Skeletal muscle satellite cell (primary cell): ENCODE results near the gene PDSS2.
"Not testable (repeated sequence)": the region's sequence is repeated elsewhere in the genome, so short reads cannot be mapped to it uniquely, and the experiment has no call there.

Experiments used
- H3K27me3 ChIP-seq: 2 replicates; pipeline ENCODE4 v1.7.0; 2013; ENCODE audit warnings: low read length; ENCODE audit not compliant: control insufficient read depth, insufficient read depth
- H3K36me3 ChIP-seq: 2 replicates; pipeline ENCODE4 v1.7.0; 2013; ENCODE audit warnings: mild to moderate bottlenecking, control low read depth, low read length; ENCODE audit not compliant: insufficient read depth
- H3K4me1 ChIP-seq: 2 replicates; pipeline ENCODE4 v1.7.0; 2013; ENCODE audit warnings: low read length; ENCODE audit not compliant: control insufficient read depth, insufficient read depth
- H3K4me2 ChIP-seq: 2 replicates; pipeline ENCODE4 v1.7.0; 2013; ENCODE audit warnings: mild to moderate bottlenecking, low read length
- H3K4me3 ChIP-seq: 2 replicates; pipeline ENCODE4 v1.7.0; 2013; ENCODE audit warnings: low read length
- H3K9ac ChIP-seq: 2 replicates; pipeline ENCODE4 v1.7.0; 2013; ENCODE audit warnings: mild to moderate bottlenecking, low read depth, low read length, moderate library complexity
- H3K9me3 ChIP-seq: replicated peaks from 2 replicates; pipeline ENCODE4 v1.7.0; 2013; ENCODE audit warnings: mild to moderate bottlenecking, control low read depth, low read length

Gene PDSS2

DNA sequence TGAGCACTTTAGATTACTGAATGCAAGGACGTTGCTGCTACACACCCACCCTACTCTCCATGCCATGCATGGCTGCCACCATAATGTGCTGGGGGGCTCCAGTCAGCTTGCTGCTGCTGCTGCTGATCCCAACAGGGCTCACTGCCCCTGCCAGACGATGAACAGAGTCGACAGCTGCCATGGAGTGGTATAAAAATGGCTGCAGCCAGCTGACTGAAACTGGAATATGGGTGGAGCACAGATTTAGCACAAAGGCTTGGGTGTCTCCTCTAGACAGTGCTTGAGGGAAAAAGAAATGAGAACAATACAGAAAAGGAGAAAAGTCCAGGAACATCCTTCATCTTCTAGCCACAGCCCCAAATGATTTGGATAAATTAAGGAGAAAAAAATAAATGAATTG lies 150.7 kb downstream of the PDSS2 start:
- Histone ChIP-seq H3K4me2 (no peak overlapping the region), H3K27me3 (no peaks in the 10 kb centered on the region), H3K36me3 (no peaks in the 10 kb centered on the region), H3K4me1 (no peaks in the 10 kb centered on the region), H3K9ac (no peak overlapping the region), H3K4me3 (no peak overlapping the region), H3K9me3 (no peaks in the 10 kb centered on the region)

DNA sequence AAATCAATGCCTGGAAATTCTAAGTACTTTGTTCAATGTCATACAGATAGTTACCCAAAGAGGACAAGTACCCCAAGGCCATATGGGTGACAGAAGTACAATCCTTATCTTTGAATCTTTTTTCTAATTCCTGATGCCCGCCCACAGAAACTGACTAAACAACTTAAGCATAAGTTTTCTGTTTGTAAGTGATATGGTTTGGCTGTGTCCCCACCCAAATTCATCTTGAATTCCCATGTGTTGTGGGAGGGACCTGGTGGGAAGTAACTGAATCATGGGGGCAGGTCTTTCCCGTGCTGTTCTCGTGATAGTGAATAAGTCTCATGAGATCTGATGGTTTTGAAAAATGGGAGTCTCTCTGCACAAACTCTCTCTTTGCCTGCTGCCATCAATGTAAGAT lies 153.4 kb downstream of the PDSS2 start:
- H3K4me3 ChIP-seq, H3K27me3 ChIP-seq, H3K4me2 ChIP-seq, H3K9ac ChIP-seq, H3K9me3 ChIP-seq, H3K36me3 ChIP-seq, H3K4me1 ChIP-seq: not testable (repeated sequence)

- no peak overlapping the region for H3K9ac ChIP-seq
- H3K9me3 ChIP-seq: no peaks in the 10 kb centered on the region
Observed at GRCh38 chr6:107305391-107305790, 154.0 kb downstream of the PDSS2 start.

GRCh38 chr6:107304421-107305025 lies 154.8 kb downstream of the PDSS2 start:
- no peaks in the 10 kb centered on the region for H3K27me3 ChIP-seq
- no peaks in the 10 kb centered on the region for H3K36me3 ChIP-seq
- H3K4me2 ChIP-seq: no peak overlapping the region
- H3K4me3 ChIP-seq: no peak overlapping the region
- no peaks in the 10 kb centered on the region for H3K4me1 ChIP-seq
- H3K9me3 ChIP-seq: no peaks in the 10 kb centered on the region
- H3K9ac ChIP-seq: no peak overlapping the region

More at GRCh38 chr6:107305391-107305790, 154.0 kb downstream of the PDSS2 start:
- Histone ChIP-seq H3K4me2 (no peak overlapping the region), H3K36me3 (no peaks in the 10 kb centered on the region), H3K4me3 (no peak overlapping the region), H3K27me3 (no peaks in the 10 kb centered on the region), H3K4me1 (no peaks in the 10 kb centered on the region)

DNA sequence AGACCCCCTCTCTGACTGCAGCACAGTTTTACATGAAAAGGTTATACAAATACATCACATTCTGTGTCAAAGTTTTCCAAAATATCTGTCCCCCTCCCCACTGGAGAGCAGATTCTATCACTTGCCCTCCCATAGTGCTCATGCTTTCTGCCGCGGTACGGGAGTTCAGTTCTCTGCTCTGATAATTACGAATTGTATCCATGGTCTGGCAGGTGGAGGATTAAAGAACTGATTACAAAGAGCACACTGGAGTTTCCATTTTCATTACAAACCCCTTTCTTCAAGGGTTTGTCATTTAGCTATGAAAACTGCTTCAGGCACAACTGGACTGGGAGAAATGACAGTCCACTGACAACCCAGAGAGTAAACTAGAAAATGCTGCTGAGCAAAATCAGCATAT lies 166.0 kb downstream of the PDSS2 start:
- H3K9ac ChIP-seq: no peak overlapping the region
- H3K4me3 ChIP-seq: no peak overlapping the region
- peaks cover 3% of the 10 kb centered on the region for H3K4me1 ChIP-seq
- H3K27me3 ChIP-seq: no peaks in the 10 kb centered on the region
- H3K4me2 ChIP-seq: no peak overlapping the region
- H3K36me3 ChIP-seq: no peaks in the 10 kb centered on the region
- no peaks in the 10 kb centered on the region for H3K9me3 ChIP-seq

- Histone ChIP-seq H3K36me3 (no peaks in the 10 kb centered on the region), H3K4me2 (no peak overlapping the region), H3K9me3 (no peaks in the 10 kb centered on the region), H3K4me3 (no peak overlapping the region), H3K4me1 (peaks cover 3% of the 10 kb centered on the region), H3K27me3 (no peaks in the 10 kb centered on the region), H3K9ac (no peak overlapping the region)
Observed at GRCh38 chr6:107292715-107293271, 166.6 kb downstream of the PDSS2 start.

DNA sequence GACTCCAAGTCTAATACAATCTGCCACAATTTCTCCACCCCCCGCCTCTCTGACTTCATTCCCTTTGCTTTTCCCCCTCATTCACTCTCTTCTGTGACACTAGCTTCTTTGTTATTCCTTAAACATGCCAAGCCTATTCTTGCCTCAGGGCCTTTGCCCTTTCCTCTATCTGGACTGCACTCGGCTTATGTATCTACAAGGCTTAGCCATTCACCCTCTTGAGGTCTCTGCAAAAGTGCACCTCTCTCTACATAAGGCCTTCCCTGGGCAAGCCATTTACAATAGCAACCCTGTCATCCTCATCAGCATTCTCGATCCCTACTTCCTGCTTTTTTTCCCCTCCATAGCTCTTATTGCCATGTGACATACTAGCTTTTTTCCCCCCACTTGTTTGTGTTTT lies 168.9 kb downstream of the PDSS2 start:
- no peaks in the 10 kb centered on the region for H3K36me3 ChIP-seq
- no peaks in the 10 kb centered on the region for H3K27me3 ChIP-seq
- H3K4me3 ChIP-seq: no peak overlapping the region
- H3K4me1 ChIP-seq: no peaks in the 10 kb centered on the region
- H3K9me3 ChIP-seq: no peaks in the 10 kb centered on the region
- no peak overlapping the region for H3K4me2 ChIP-seq
- H3K9ac ChIP-seq: no peak overlapping the region

DNA sequence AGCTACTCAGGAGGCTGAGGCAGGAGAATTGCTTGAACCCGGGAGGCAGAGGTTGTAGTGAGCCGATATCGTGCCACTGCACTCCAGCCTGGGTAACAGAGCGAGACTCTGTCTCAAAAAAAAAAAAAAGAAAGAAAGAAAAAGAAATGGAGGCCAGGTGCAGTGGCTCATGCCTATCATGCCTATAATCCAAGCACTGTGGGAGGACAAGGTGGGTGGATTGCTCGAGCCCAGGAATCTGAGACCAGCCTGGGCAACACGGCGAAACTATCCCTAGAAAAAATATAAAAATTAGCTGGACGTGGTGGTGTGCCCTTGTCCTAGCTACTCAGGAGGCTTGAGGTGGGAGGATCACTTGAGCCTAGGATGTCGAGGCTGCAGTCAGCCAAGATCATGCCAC lies 170.1 kb downstream of the PDSS2 start:
- not testable (repeated sequence) for H3K36me3 ChIP-seq, H3K9me3 ChIP-seq, H3K4me2 ChIP-seq, H3K4me1 ChIP-seq, H3K9ac ChIP-seq, H3K27me3 ChIP-seq, H3K4me3 ChIP-seq

DNA sequence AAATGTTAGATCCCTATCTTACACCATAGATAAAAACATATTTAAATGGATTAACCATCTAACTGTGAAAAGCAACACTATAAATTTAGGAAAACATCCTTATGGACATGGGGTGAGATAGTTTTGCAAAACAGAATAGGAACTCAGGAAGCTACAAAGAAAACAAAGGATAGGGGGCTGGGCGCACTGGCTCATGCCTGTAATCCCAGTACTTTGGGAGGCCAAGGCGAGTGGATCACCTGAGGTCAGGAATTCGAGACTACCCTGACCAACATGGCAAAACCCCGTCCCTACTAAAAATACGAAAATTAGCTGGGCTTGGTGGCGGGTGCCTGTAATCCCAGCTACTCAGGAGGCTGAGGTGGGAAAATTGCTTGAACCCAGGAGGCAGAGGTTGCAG lies 173.7 kb downstream of the PDSS2 start:
- not testable (repeated sequence) for H3K9me3 ChIP-seq, H3K4me2 ChIP-seq, H3K9ac ChIP-seq, H3K27me3 ChIP-seq, H3K4me1 ChIP-seq, H3K4me3 ChIP-seq, H3K36me3 ChIP-seq

DNA sequence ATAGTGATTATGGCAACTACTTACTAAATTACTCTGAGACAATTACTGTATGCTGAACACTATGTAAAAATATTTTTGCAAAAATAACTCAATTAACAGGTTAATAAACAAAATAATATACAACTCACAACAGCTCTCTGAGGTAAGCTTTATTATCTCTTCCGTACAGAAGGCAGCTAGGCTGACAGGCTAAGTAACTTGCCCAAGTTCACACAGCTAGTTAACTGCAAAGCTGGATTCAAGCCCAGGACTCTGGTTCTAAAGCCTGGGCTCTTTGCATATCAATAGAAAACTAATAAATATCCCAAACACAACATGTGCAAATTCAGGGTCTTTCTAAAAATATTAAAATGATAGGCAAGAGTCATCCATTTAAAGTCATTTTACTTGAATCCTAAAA lies 174.6 kb downstream of the PDSS2 start:
- Histone ChIP-seq H3K4me1 (no peaks in the 10 kb centered on the region), H3K27me3 (no peaks in the 10 kb centered on the region), H3K9ac (no peak overlapping the region), H3K4me3 (no peak overlapping the region), H3K36me3 (no peaks in the 10 kb centered on the region), H3K4me2 (no peak overlapping the region), H3K9me3 (no peaks in the 10 kb centered on the region)

DNA sequence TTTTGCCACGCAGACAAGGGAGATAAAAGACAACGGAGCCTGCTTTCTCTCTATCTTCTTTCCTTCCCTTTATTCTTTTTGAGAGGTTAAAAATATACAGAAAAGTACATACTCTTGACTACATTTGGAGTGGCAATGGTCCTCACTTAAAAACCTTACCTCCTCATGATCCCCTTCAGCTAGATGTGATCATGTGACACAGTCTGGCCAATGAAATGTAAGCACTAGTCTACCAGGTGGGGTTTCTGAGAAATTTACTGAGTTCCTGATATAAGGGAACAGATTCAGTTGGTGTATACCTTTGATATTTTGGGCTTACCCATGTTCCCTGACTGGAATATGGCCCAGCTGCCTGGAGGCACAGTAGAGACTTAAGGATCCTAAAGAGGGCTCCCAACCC lies 178.6 kb downstream of the PDSS2 start:
- Histone ChIP-seq H3K27me3 (no peaks in the 10 kb centered on the region), H3K9me3 (no peaks in the 10 kb centered on the region), H3K4me2 (no peak overlapping the region), H3K4me1 (no peaks in the 10 kb centered on the region), H3K36me3 (no peaks in the 10 kb centered on the region), H3K9ac (no peak overlapping the region), H3K4me3 (no peak overlapping the region)

DNA sequence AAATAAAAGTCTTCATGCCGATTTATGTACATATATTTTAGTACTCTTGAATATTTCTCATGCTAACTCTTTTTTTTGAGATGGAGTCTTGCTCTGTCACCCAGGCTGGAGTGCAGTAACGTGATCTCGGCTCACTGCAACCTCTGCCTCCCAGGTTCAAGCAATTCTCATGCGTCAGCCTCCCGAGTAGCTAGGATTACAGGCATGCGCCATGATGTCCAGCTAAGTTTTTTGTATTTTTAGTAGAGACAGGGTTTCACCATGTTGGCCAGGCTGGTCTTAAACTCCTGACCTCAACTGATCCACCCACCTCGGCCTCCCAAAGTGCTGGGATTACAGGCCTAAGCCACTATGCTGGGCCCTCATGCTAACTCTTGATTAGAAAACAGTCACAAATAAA lies 179.4 kb downstream of the PDSS2 start:
- not testable (repeated sequence) for H3K4me3 ChIP-seq, H3K36me3 ChIP-seq, H3K9me3 ChIP-seq, H3K4me2 ChIP-seq, H3K9ac ChIP-seq, H3K27me3 ChIP-seq, H3K4me1 ChIP-seq
